Glomerular endothelial cell (primary cell): ENCODE measurements around the gene GGA3. TPM values are rescaled to one million over a fixed set of nuclear protein-coding genes. Genes with fewer than 3 reads are reported as not detected.
"Not testable (repeated sequence)": the region's sequence is repeated elsewhere in the genome, so short reads cannot be mapped to it uniquely, and the experiment has no call there.

ENCODE experiments used
- DNase-seq: peaks from one replicate; pipeline ENCODE4 v3.0.0-alpha.2; 2011; ENCODE audit warnings: low read depth, low spot score; ENCODE audit errors: extremely low read depth
- total RNA-seq: library from RNA; depleted of rRNA; stranded (reverse); fragments of >200 nt; gene quantifications from 2 replicates; pipeline ENCODE4 v1.2.3, GENCODE V29; 2015

GGA3 gene
- total RNA-seq, 1 donor from 2014 or later: 32.5 TPM

GRCh38 chr17:75227729-75228128 is 33.7 kb downstream of the GGA3 start:
- DNase-seq: no peak

GRCh38 chr17:75225016-75225415 is 36.4 kb downstream of the GGA3 start:
- DNase-seq: no peak

- DNase-seq: no peak
Observed at GRCh38 chr17:75219815-75220214, 41.6 kb downstream of the GGA3 start.

GRCh38 chr17:75218131-75218530 is 43.3 kb downstream of the GGA3 start:
- no peak for DNase-seq

- no peak for DNase-seq
Observed at GRCh38 chr17:75209061-75209460, 52.3 kb downstream of the GGA3 start.

GRCh38 chr17:75208161-75208560 is 53.2 kb downstream of the GGA3 start:
- no peak for DNase-seq

- no peak for DNase-seq
Observed at GRCh38 chr17:75207760-75208159, 53.6 kb downstream of the GGA3 start.

- DNase-seq: not testable (repeated sequence)
Observed at GRCh38 chr17:75207050-75207407, 54.4 kb downstream of the GGA3 start.

- DNase-seq: no peak
Observed at GRCh38 chr17:75205793-75206163, 55.6 kb downstream of the GGA3 start.

GRCh38 chr17:75205037-75205792 is 56.2 kb downstream of the GGA3 start, which contains the start of gene NUP85:
Gene NUP85 (plus strand): TSS chr17:75205679. CDS start chr17:75205762, 83 bp downstream.
- peak; percentile 60 for DNase-seq

- DNase-seq: no peak
Observed at GRCh38 chr17:75199886-75200618, 61.4 kb downstream of the GGA3 start.

GRCh38 chr17:75194879-75195278 is 66.5 kb downstream of the GGA3 start:
- DNase-seq: no peak

- DNase-seq: no peak
Observed at GRCh38 chr17:75191584-75191983, 69.8 kb downstream of the GGA3 start.

GRCh38 chr17:75188614-75189013 is 72.8 kb downstream of the GGA3 start:
- no peak for DNase-seq

Other genes starting within 250 kb of the GGA3 start
- gene MRPL58, start 248.9 kb downstream of the GGA3 start, total RNA-seq: 38.7 and 49.7 TPM in 2 replicates
- gene ATP5PD, start 214.6 kb downstream of the GGA3 start, total RNA-seq: 228 and 300 TPM in 2 replicates
- gene KCTD2, start 214.4 kb downstream of the GGA3 start, total RNA-seq: 18.6 and 21.0 TPM in 2 replicates
- gene SLC16A5, start 173.7 kb downstream of the GGA3 start, total RNA-seq: 5.7 and 7.1 TPM in 2 replicates
- 8.9 and 9.7 TPM in 2 replicates for gene ARMC7, start 151.6 kb downstream of the GGA3 start, total RNA-seq
- gene NT5C, start 129.9 kb downstream of the GGA3 start, total RNA-seq: 41.5 and 62.0 TPM in 2 replicates
- gene JPT1, start 107.1 kb downstream of the GGA3 start, total RNA-seq: 257 and 318 TPM in 2 replicates
- gene SUMO2, start 78.6 kb downstream of the GGA3 start, total RNA-seq: 80.6 and 95.5 TPM in 2 replicates
- 30.0 and 35.1 TPM in 2 replicates for gene NUP85, start 55.9 kb downstream of the GGA3 start, total RNA-seq
- gene MRPS7, start 273 bp upstream of the GGA3 start, total RNA-seq: 42.6 and 49.4 TPM in 2 replicates
- gene MIF4GD, start 9.6 kb upstream of the GGA3 start, total RNA-seq: 21.9 and 25.5 TPM in 2 replicates
- 5.8 and 11.7 TPM in 2 replicates for gene SLC25A19, start 27.8 kb upstream of the GGA3 start, total RNA-seq
- gene GRB2, start 144.1 kb upstream of the GGA3 start, total RNA-seq: 86.8 and 141 TPM in 2 replicates
- 33.1 and 63.9 TPM in 2 replicates for gene TMEM94, start 195.0 kb upstream of the GGA3 start, total RNA-seq